ENCODE results near the gene ZNF491. TPM values are rescaled to one million over a fixed set of nuclear protein-coding genes. Genes with fewer than 3 reads are reported as not detected.
A peak's percentile ranks its signal among the peaks of the same experiment; 100 is the strongest.
"Not testable (repeated sequence)": the region's sequence is repeated elsewhere in the genome, so short reads cannot be mapped to it uniquely, and the experiment has no call there.

The ZNF491 gene
- polyA plus RNA-seq, 2 donors = 0.19 to 0.53 TPM

- H3K36me3 ChIP-seq (ENCODE audit: control insufficient read depth in 2 of 2, insufficient read depth in 2 of 2, low read length in 1 of 2) = no peaks in the 10 kb centered on the region
- H3K4me1 ChIP-seq (ENCODE audit: control insufficient read depth in 2 of 2, insufficient read depth in 2 of 2, low read length in 1 of 2) = no peaks in the 10 kb centered on the region
- WGBS, 2 donors = 3 to 5% methylated on average over 20 of the region's 20 CpGs
- peak overlapping the region; percentile 93 for H3K27ac ChIP-seq (ENCODE audit: low read depth in 2 of 2, low read length in 1 of 2)
- H3K27me3 ChIP-seq (ENCODE audit: control insufficient read depth in 1 of 2, insufficient read depth in 2 of 2, low read length in 2 of 2) = no peaks in the 10 kb centered on the region
- H3K4me3 ChIP-seq (ENCODE audit: low read depth in 1 of 2, low read length in 2 of 2) = peak overlapping the region; percentile 86 to 90
- H3K9me3 ChIP-seq (ENCODE audit: control insufficient read depth in 2 of 2, insufficient read depth in 1 of 2, low read depth in 1 of 2, low read length in 1 of 2) = no peaks in the 10 kb centered on the region
These were observed 30.6 kb upstream of the ZNF491 start for GRCh38 chr19:11767633-11768133.

- H3K27ac ChIP-seq (ENCODE audit: low read depth in 2 of 2, low read length in 1 of 2) = no peak overlapping the region
- no peaks in the 10 kb centered on the region for H3K36me3 ChIP-seq (ENCODE audit: control insufficient read depth in 2 of 2, insufficient read depth in 2 of 2, low read length in 1 of 2)
- H3K27me3 ChIP-seq (ENCODE audit: control insufficient read depth in 1 of 2, insufficient read depth in 2 of 2, low read length in 2 of 2) = no peaks in the 10 kb centered on the region
- H3K9me3 ChIP-seq (ENCODE audit: control insufficient read depth in 2 of 2, insufficient read depth in 1 of 2, low read depth in 1 of 2, low read length in 1 of 2) = no peaks in the 10 kb centered on the region
- WGBS, 2 donors = 95% methylated on average over 4 of the region's 4 CpGs
- H3K4me1 ChIP-seq (ENCODE audit: control insufficient read depth in 2 of 2, insufficient read depth in 2 of 2, low read length in 1 of 2) = no peaks in the 10 kb centered on the region
- no peak overlapping the region for H3K4me3 ChIP-seq (ENCODE audit: low read depth in 1 of 2, low read length in 2 of 2)
These were observed 28.3 kb upstream of the ZNF491 start for GRCh38 chr19:11769995-11770394.

- H3K27ac ChIP-seq (ENCODE audit: low read depth in 2 of 2, low read length in 1 of 2); H3K27me3 ChIP-seq (ENCODE audit: control insufficient read depth in 1 of 2, insufficient read depth in 2 of 2, low read length in 2 of 2); H3K9me3 ChIP-seq (ENCODE audit: control insufficient read depth in 2 of 2, insufficient read depth in 1 of 2, low read depth in 1 of 2, low read length in 1 of 2); H3K36me3 ChIP-seq (ENCODE audit: control insufficient read depth in 2 of 2, insufficient read depth in 2 of 2, low read length in 1 of 2); H3K4me1 ChIP-seq (ENCODE audit: control insufficient read depth in 2 of 2, insufficient read depth in 2 of 2, low read length in 1 of 2); H3K4me3 ChIP-seq (ENCODE audit: low read depth in 1 of 2, low read length in 2 of 2): not testable (repeated sequence)
- 75 to 77% methylated on average over 11 of the region's 11 CpGs for WGBS, 2 donors
These were observed 26.8 kb upstream of the ZNF491 start for GRCh38 chr19:11771520-11771919.

GRCh38 chr19:11776669-11777068 is 21.7 kb upstream of the ZNF491 start:
- H3K4me1 ChIP-seq (ENCODE audit: control insufficient read depth in 2 of 2, insufficient read depth in 2 of 2, low read length in 1 of 2); H3K27ac ChIP-seq (ENCODE audit: low read depth in 2 of 2, low read length in 1 of 2); H3K4me3 ChIP-seq (ENCODE audit: low read depth in 1 of 2, low read length in 2 of 2); H3K27me3 ChIP-seq (ENCODE audit: control insufficient read depth in 1 of 2, insufficient read depth in 2 of 2, low read length in 2 of 2): not testable (repeated sequence)
- peaks cover 0 to 18% of the 10 kb centered on the region in 2 donors for H3K9me3 ChIP-seq (ENCODE audit: control insufficient read depth in 2 of 2, insufficient read depth in 1 of 2, low read depth in 1 of 2, low read length in 1 of 2)
- peaks cover 17 to 21% of the 10 kb centered on the region in 2 donors for H3K36me3 ChIP-seq (ENCODE audit: control insufficient read depth in 2 of 2, insufficient read depth in 2 of 2, low read length in 1 of 2)
- 99% methylated on average over 11 of the region's 11 CpGs for whole genome bisulfite sequencing, 2 donors

GRCh38 chr19:11780431-11781020 is 17.8 kb upstream of the ZNF491 start:
- Histone ChIP-seq H3K27me3 (ENCODE audit: control insufficient read depth in 1 of 2, insufficient read depth in 2 of 2, low read length in 2 of 2) (no peaks in the 10 kb centered on the region), H3K27ac (ENCODE audit: low read depth in 2 of 2, low read length in 1 of 2) (no peak overlapping the region), H3K36me3 (ENCODE audit: control insufficient read depth in 2 of 2, insufficient read depth in 2 of 2, low read length in 1 of 2) (peaks cover 17 to 21% of the 10 kb centered on the region in 2 donors), H3K4me1 (ENCODE audit: control insufficient read depth in 2 of 2, insufficient read depth in 2 of 2, low read length in 1 of 2) (no peaks in the 10 kb centered on the region), H3K4me3 (ENCODE audit: low read depth in 1 of 2, low read length in 2 of 2) (no peak overlapping the region), H3K9me3 (ENCODE audit: control insufficient read depth in 2 of 2, insufficient read depth in 1 of 2, low read depth in 1 of 2, low read length in 1 of 2) (peaks cover 0 to 21% of the 10 kb centered on the region in 2 donors)
- WGBS, 2 donors = 94 to 97% methylated on average over 7 of the region's 7 CpGs

GRCh38 chr19:11781295-11782057 is 16.8 kb upstream of the ZNF491 start:
- H3K36me3 ChIP-seq (ENCODE audit: control insufficient read depth in 2 of 2, insufficient read depth in 2 of 2, low read length in 1 of 2) = peaks cover 17 to 21% of the 10 kb centered on the region in 2 donors
- H3K4me3 ChIP-seq (ENCODE audit: low read depth in 1 of 2, low read length in 2 of 2) = no peak overlapping the region
- H3K27me3 ChIP-seq (ENCODE audit: control insufficient read depth in 1 of 2, insufficient read depth in 2 of 2, low read length in 2 of 2) = no peaks in the 10 kb centered on the region
- H3K9me3 ChIP-seq (ENCODE audit: control insufficient read depth in 2 of 2, insufficient read depth in 1 of 2, low read depth in 1 of 2, low read length in 1 of 2) = peaks cover 0 to 19% of the 10 kb centered on the region in 2 donors
- no peak overlapping the region for H3K27ac ChIP-seq (ENCODE audit: low read depth in 2 of 2, low read length in 1 of 2)
- WGBS, 2 donors = 96 to 98% methylated on average over 5 of the region's 5 CpGs
- no peaks in the 10 kb centered on the region for H3K4me1 ChIP-seq (ENCODE audit: control insufficient read depth in 2 of 2, insufficient read depth in 2 of 2, low read length in 1 of 2)

- no peak overlapping the region for H3K27ac ChIP-seq (ENCODE audit: low read depth in 2 of 2, low read length in 1 of 2)
- no peak overlapping the region for H3K4me3 ChIP-seq (ENCODE audit: low read depth in 1 of 2, low read length in 2 of 2)
- H3K9me3 ChIP-seq (ENCODE audit: control insufficient read depth in 2 of 2, insufficient read depth in 1 of 2, low read depth in 1 of 2, low read length in 1 of 2) = peaks cover 0 to 23% of the 10 kb centered on the region in 2 donors
- H3K4me1 ChIP-seq (ENCODE audit: control insufficient read depth in 2 of 2, insufficient read depth in 2 of 2, low read length in 1 of 2) = no peaks in the 10 kb centered on the region
- H3K36me3 ChIP-seq (ENCODE audit: control insufficient read depth in 2 of 2, insufficient read depth in 2 of 2, low read length in 1 of 2) = peaks cover 13% of the 10 kb centered on the region in 2 donors
- whole genome bisulfite sequencing, 2 donors = 90 to 100% methylated on average over 1 of the region's 1 CpG
- H3K27me3 ChIP-seq (ENCODE audit: control insufficient read depth in 1 of 2, insufficient read depth in 2 of 2, low read length in 2 of 2) = no peaks in the 10 kb centered on the region
These were observed 14.6 kb upstream of the ZNF491 start for GRCh38 chr19:11783767-11784166.

- 94 to 97% methylated on average over 3 of the region's 3 CpGs for WGBS, 2 donors
- H3K27ac ChIP-seq (ENCODE audit: low read depth in 2 of 2, low read length in 1 of 2) = no peak overlapping the region
- no peak overlapping the region for H3K4me3 ChIP-seq (ENCODE audit: low read depth in 1 of 2, low read length in 2 of 2)
- H3K36me3 ChIP-seq (ENCODE audit: control insufficient read depth in 2 of 2, insufficient read depth in 2 of 2, low read length in 1 of 2) = peaks cover 9 to 13% of the 10 kb centered on the region in 2 donors
- no peaks in the 10 kb centered on the region for H3K27me3 ChIP-seq (ENCODE audit: control insufficient read depth in 1 of 2, insufficient read depth in 2 of 2, low read length in 2 of 2)
- H3K9me3 ChIP-seq (ENCODE audit: control insufficient read depth in 2 of 2, insufficient read depth in 1 of 2, low read depth in 1 of 2, low read length in 1 of 2) = peaks cover 0 to 20% of the 10 kb centered on the region in 2 donors
- no peaks in the 10 kb centered on the region for H3K4me1 ChIP-seq (ENCODE audit: control insufficient read depth in 2 of 2, insufficient read depth in 2 of 2, low read length in 1 of 2)
These were observed 14.0 kb upstream of the ZNF491 start for GRCh38 chr19:11784356-11784755.

GRCh38 chr19:11787536-11787935 is 10.8 kb upstream of the ZNF491 start:
- 75 to 83% methylated on average over 3 of the region's 3 CpGs for WGBS, 2 donors
- no peaks in the 10 kb centered on the region for H3K36me3 ChIP-seq (ENCODE audit: control insufficient read depth in 2 of 2, insufficient read depth in 2 of 2, low read length in 1 of 2)

More at GRCh38 chr19:11787536-11787935, 10.8 kb upstream of the ZNF491 start:
- Histone ChIP-seq H3K27ac (ENCODE audit: low read depth in 2 of 2, low read length in 1 of 2) (no peak overlapping the region), H3K4me1 (ENCODE audit: control insufficient read depth in 2 of 2, insufficient read depth in 2 of 2, low read length in 1 of 2) (no peaks in the 10 kb centered on the region), H3K9me3 (ENCODE audit: control insufficient read depth in 2 of 2, insufficient read depth in 1 of 2, low read depth in 1 of 2, low read length in 1 of 2) (peaks cover 0 to 11% of the 10 kb centered on the region in 2 donors), H3K4me3 (ENCODE audit: low read depth in 1 of 2, low read length in 2 of 2) (no peak overlapping the region), H3K27me3 (ENCODE audit: control insufficient read depth in 1 of 2, insufficient read depth in 2 of 2, low read length in 2 of 2) (no peaks in the 10 kb centered on the region)
